B cell (primary cell): Measurements from ENCODE around the gene GOLGA1. TPM values are rescaled to one million over a fixed set of nuclear protein-coding genes. Genes with fewer than 3 reads are reported as not detected.

Source experiments
- ATAC-seq: fragments of 200-7000 bp; cut with Tn5 transposase; one replicate; pipeline ENCODE4 v1.10.0; 2021; ENCODE audit warnings: low read depth, mild to moderate bottlenecking, moderate number of reproducible peaks, moderate library complexity
- CTCF ChIA-PET: fragments of 350-600 bp; sonication (Branson Sonifier 250); formaldehyde crosslinking; loops from one replicate; lab custom pipeline; 2021; ENCODE audit warnings: antibody characterized with exemption, inconsistent platforms; lab: Charles Lee
- POLR2A ChIA-PET: fragments of 350-600 bp; sonication (Branson Sonifier 250); formaldehyde crosslinking; loops from one replicate; lab custom pipeline; 2021; ENCODE audit warnings: antibody characterized with exemption; lab: Charles Lee
- DNase-seq: peaks from one replicate; pipeline ENCODE4 v3.0.0; 2013
- H2AFZ ChIP-seq: 2 replicates; pipeline ENCODE4 v1.6.1; 2012; ENCODE audit warnings: mild to moderate bottlenecking, low read depth, low read length; ENCODE audit not compliant: insufficient read depth, poor library complexity, severe bottlenecking
- H3K27ac ChIP-seq, 2 donors: 1 replicate in 1 of 2; 2 replicates in 1 of 2; pipeline ENCODE4 v1.5.1; 2012 to 2013; ENCODE audit warnings: low read length in 2 of 2, mild to moderate bottlenecking in 2 of 2, moderate library complexity in 1 of 2
- H3K27me3 ChIP-seq, 4 experiments: fragments of 200-600 bp in 1 of 4; sonication (generic) in 1 of 4; replicated peaks in 1 of 4; 1 replicate in 2 of 4; 2 replicates in 2 of 4; pipeline versions ENCODE4 v1.6.1 to v1.7.0; 2013 to 2016; ENCODE audit warnings: low read length in 3 of 4, mild to moderate bottlenecking in 2 of 4, mixed read lengths in 1 of 4, moderate library complexity in 1 of 4; ENCODE audit not compliant: insufficient read depth in 4 of 4, control insufficient read depth in 3 of 4; ENCODE audit errors: control extremely low read depth in 1 of 4
- H3K36me3 ChIP-seq, 2 experiments: replicated peaks in 1 of 2; 1 replicate in 1 of 2; 2 replicates in 1 of 2; pipeline versions ENCODE4 v1.6.1 to v1.7.1; 2013; ENCODE audit warnings: low read length in 1 of 2; ENCODE audit not compliant: insufficient read depth in 2 of 2, control insufficient read depth in 1 of 2; ENCODE audit errors: control extremely low read depth in 1 of 2, extremely low read depth in 1 of 2
- H3K4me1 ChIP-seq, 2 donors: fragments of 200-600 bp in 1 of 2; sonication (generic) in 1 of 2; 1 replicate in 1 of 2; 2 replicates in 1 of 2; pipeline versions ENCODE4 v1.5.1 to v1.6.1; 2013 to 2017; ENCODE audit warnings: low read length in 2 of 2; ENCODE audit not compliant: control insufficient read depth in 2 of 2, insufficient read depth in 2 of 2
- H3K4me2 ChIP-seq: replicated peaks from 2 replicates; pipeline ENCODE3; 2012; ENCODE audit warnings: mild to moderate bottlenecking, low read depth, low read length; ENCODE audit not compliant: poor library complexity, severe bottlenecking
- H3K4me3 ChIP-seq, 5 experiments: fragments of 200-600 bp in 1 of 5; sonication (generic) in 1 of 5; 1 replicate in 3 of 5; 2 replicates in 2 of 5; pipeline versions ENCODE4 v1.5.1 to v1.7.0; 2011 to 2016; ENCODE audit warnings: low read length in 4 of 5, mild to moderate bottlenecking in 4 of 5, low read depth in 2 of 5, control low read depth in 1 of 5, moderate library complexity in 1 of 5; ENCODE audit not compliant: insufficient read depth in 1 of 5; ENCODE audit errors: control extremely low read depth in 1 of 5, extremely low read depth in 1 of 5
- H3K79me2 ChIP-seq: fragments of 200-600 bp; sonication (generic); one replicate; pipeline ENCODE4 v1.6.0; 2016; ENCODE audit warnings: low read length; ENCODE audit not compliant: control insufficient read depth, insufficient read depth
- H3K9ac ChIP-seq: fragments of 200-600 bp; sonication (generic); 2 replicates; pipeline ENCODE4 v1.6.1; 2017; ENCODE audit warnings: mild to moderate bottlenecking, low read length, moderate library complexity
- H3K9me3 ChIP-seq, 3 donors: one replicate each; pipeline versions ENCODE4 v1.6.1 to v1.7.1; 2013; ENCODE audit warnings: low read length in 2 of 3; ENCODE audit not compliant: control insufficient read depth in 2 of 3, insufficient read depth in 1 of 3; ENCODE audit errors: control extremely low read depth in 1 of 3
- H4K20me1 ChIP-seq: 2 replicates; pipeline ENCODE4 v1.6.0; 2012; ENCODE audit warnings: mild to moderate bottlenecking, low read length; ENCODE audit not compliant: insufficient read depth, control insufficient read depth, poor library complexity, severe bottlenecking
- H3K27ac Mint-ChIP-seq: one replicate; pipeline ENCODE4 v1.8.0; 2021; ENCODE audit warnings: mixed read lengths
- H3K27me3 Mint-ChIP-seq: one replicate; pipeline ENCODE4 v1.8.0; 2021; ENCODE audit warnings: mixed read lengths
- H3K4me1 Mint-ChIP-seq: one replicate; pipeline ENCODE4 v1.8.0; 2021; ENCODE audit warnings: mixed read lengths
- H3K4me3 Mint-ChIP-seq: one replicate; pipeline ENCODE4 v1.8.0; 2021; ENCODE audit warnings: mixed read lengths
- H3K9me3 Mint-ChIP-seq: one replicate; pipeline ENCODE4 v1.8.0; 2022; ENCODE audit warnings: mixed read lengths; ENCODE audit not compliant: insufficient read depth
- CTCF ChIP-seq: fragments of 200-600 bp; IDR thresholded peaks from one replicate; pipeline ENCODE4 v1.8.0; 2022; ENCODE audit warnings: antibody characterized with exemption, mild to moderate bottlenecking
- EZH2 ChIP-seq: IDR thresholded peaks from 2 replicates; pipeline ENCODE4 v1.6.1; 2012; ENCODE audit warnings: borderline replicate concordance, low read depth, mild to moderate bottlenecking, moderate library complexity, low read length; ENCODE audit not compliant: insufficient read depth, poor library complexity, severe bottlenecking
- WGBS: methylation state at CpG from one replicate; pipeline ENCODE4 v1.1.5; 2013; ENCODE audit warnings: missing lambda C conversion rate; ENCODE audit not compliant: insufficient coverage; 5-methylcytosine and 5-hydroxymethylcytosine counted together
- intact Hi-C: fragments of 100-400 bp; cut with micrococcal nuclease; formaldehyde crosslinking; loops from one replicate; pipeline ENCODE4 v1.10.0; 2022
- polyA plus RNA-seq: library from polyadenylated mRNA; depleted of rRNA; stranded (reverse); fragments of >200 nt; gene quantifications from 2 replicates; pipeline ENCODE4 v1.2.3, GENCODE V29; 2012
- total RNA-seq, 2 donors: library from RNA; stranded (reverse); fragments of 120-200 nt in 1 of 2; gene quantifications; 1 replicate in 1 of 2; 2 replicates in 1 of 2; pipeline versions ENCODE4 v1.2.3 to v1.2.4, GENCODE V29; 2013 to 2022

Gene GOLGA1
- total and polyA plus RNA-seq, 2 donors (not counting 1 experiment from before 2014, with no cell fraction given), result 13.4 to 26.2 TPM

GRCh38 chr9:124934290-124934689, 6.6 kb downstream of the GOLGA1 start:
- peak; percentile 71 for DNase-seq
- H3K79me2 ChIP-seq, result peaks cover 19% of the 10 kb centered on the region
- Mint-ChIP-seq H3K27me3 (no peaks in the 10 kb centered on the region), H3K4me1 (peaks cover 34% of the 10 kb centered on the region), H3K9me3 (no peaks in the 10 kb centered on the region), H3K27ac (peak overlapping the region; percentile 81), H3K4me3 (peak overlapping the region; percentile 48)
- peaks cover 24 to 26% of the 10 kb centered on the region in 2 donors for H3K4me1 ChIP-seq
- H2AFZ ChIP-seq, result no peak overlapping the region
- ChIA-PET CTCF (interaction anchor here (0.5 to 1.3 kb wide), 4 partner anchors 12 to 160 kb away, joined by 3 to 4 read pairs (median 4); no protein-coding TSS in a partner anchor), POLR2A (interaction anchor here (0.6 kb wide), 1 partner anchor 32 kb away, joined by 3 read pairs; no protein-coding TSS in a partner anchor)
- no peak overlapping the region for H3K9ac ChIP-seq
- H3K27me3 ChIP-seq, result no peaks in the 10 kb centered on the region
- H3K9me3 ChIP-seq, result no peaks in the 10 kb centered on the region
- H4K20me1 ChIP-seq, result no peaks in the 10 kb centered on the region
- H3K36me3 ChIP-seq, result peaks cover 13 to 32% of the 10 kb centered on the region in 2 experiments
- H3K4me3 ChIP-seq, result no peak overlapping the region
- H3K4me2 ChIP-seq, result peak overlapping the region; percentile 37
- no peak for TF ChIP-seq EZH2
- no peak for TF ChIP-seq CTCF
- intact Hi-C loops, result no loop called here
- peak; percentile 91 for ATAC-seq
- H3K27ac ChIP-seq, result peak overlapping the region; percentile 38 to 78

GRCh38 chr9:124932333-124932732, 8.6 kb downstream of the GOLGA1 start:
- Histone ChIP-seq H2AFZ (no peak overlapping the region), H3K27me3 (no peaks in the 10 kb centered on the region), H3K27ac (no peak overlapping the region), H3K9ac (no peak overlapping the region), H3K4me1 (peaks cover 24 to 26% of the 10 kb centered on the region in 2 donors), H3K4me2 (no peak overlapping the region), H3K79me2 (peaks cover 10% of the 10 kb centered on the region), H4K20me1 (no peaks in the 10 kb centered on the region), H3K36me3 (peaks cover 25 to 47% of the 10 kb centered on the region in 2 experiments), H3K4me3 (no peak overlapping the region), H3K9me3 (no peaks in the 10 kb centered on the region)
- DNase-seq, result no peak
- intact Hi-C loops, result no loop called here
- peaks cover 25% of the 10 kb centered on the region for H3K4me1 Mint-ChIP-seq
- WGBS, result no CpG with 5 or more reads among the region's 1 CpG
- CTCF ChIA-PET, result interaction anchor here (1.1 kb wide), 1 partner anchor 29 kb away, joined by 3 read pairs; no protein-coding TSS in a partner anchor
- H3K27me3 Mint-ChIP-seq, result no peaks in the 10 kb centered on the region
- H3K4me3 Mint-ChIP-seq, result no peak overlapping the region
- no peaks in the 10 kb centered on the region for H3K9me3 Mint-ChIP-seq
- H3K27ac Mint-ChIP-seq, result no peak overlapping the region
- no peak for TF ChIP-seq EZH2
- TF ChIP-seq CTCF, result no peak
- ATAC-seq, result no peak
- POLR2A ChIA-PET, result interaction anchor here (0.6 kb wide), 1 partner anchor 70 kb away, joined by 5 read pairs; the partner anchor contains the start of genes ARPC5L and RPL35
